ENCODE data around the gene MFNG.

MFNG gene

DNA sequence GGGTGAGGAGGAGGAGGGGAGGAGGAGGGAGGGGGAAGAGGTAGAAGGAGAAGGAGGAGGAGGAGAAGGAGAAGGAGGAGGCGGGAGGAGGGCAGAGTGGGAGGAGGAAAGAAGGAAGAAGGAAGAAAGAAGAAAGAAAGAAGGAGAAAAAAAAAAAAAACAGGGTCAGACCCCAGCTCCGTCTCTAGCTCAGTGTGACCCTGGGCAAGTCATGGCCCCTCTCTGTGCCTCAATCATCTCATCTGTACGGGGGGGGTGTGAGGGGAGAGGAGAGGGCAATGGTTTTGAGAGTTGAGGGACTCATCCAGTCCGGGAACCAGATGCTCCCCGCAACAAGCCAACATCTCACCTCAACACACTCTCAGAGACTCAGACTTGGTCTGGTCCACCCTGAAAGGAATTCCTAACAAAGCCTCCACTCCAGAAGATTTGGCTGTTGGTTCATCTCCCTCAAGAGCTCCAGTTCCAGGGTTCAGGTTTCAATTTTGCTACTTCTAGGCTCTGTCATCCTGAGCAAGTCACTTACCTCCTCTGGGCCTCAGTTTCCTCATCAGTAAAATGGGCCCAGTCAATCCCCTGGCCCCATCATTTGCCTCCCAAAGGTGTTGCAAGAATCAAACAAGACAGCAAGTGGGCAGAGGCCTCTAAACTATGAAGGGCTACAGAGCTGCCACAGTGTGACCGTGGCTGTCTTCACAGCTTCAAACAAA lies 25.4 kb upstream of the MFNG start:
- no peak for DNase-seq

- DNase-seq: no peak
Observed at GRCh38 chr22:37510091-37510490, 23.9 kb upstream of the MFNG start.

- no peak for DNase-seq
Observed at GRCh38 chr22:37509059-37509860, 23.1 kb upstream of the MFNG start.

GRCh38 chr22:37508431-37508992 lies 22.3 kb upstream of the MFNG start:
- no peak for DNase-seq

DNA sequence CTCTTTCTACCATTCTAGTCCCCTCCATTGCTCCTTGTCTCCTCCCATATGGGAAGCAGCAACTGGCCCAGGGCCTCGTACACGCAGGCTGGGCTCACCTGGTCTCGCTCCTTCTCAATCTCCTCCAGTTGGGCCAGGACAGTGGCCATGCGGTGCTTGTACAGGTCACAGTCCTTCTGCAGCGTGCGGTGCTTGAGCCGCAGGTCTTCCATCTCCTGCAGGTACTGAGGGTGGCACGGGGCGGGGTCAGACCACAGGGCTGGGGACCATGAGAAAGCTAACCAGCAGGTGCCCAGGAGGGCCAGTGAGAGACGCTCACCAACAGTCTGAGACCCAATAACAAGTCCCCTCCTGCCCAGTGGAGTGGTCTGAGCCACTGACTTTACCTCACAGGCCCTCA lies 21.5 kb upstream of the MFNG start:
- no peak for DNase-seq

DNA sequence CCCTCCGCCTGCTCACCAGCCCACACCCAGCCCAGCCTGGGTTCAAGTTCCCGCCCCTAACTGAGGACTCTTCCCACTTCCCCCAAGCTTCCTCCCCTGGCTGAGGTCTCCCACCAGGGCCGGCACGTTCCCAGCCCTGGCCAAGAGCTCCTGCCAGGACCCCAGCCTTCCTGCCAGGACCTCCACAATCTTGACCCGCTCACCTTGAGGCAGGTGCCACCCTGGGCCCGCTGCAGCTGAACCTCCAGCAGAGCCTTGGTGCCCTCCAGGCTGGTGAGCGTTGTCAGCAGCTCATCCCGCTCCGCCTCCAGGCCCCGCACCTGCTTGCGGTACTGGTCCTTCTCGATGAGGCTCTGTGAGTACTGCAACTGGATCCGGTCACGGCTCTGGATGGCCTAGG lies 19.8 kb upstream of the MFNG start:
- DNase-seq: no peak

DNA sequence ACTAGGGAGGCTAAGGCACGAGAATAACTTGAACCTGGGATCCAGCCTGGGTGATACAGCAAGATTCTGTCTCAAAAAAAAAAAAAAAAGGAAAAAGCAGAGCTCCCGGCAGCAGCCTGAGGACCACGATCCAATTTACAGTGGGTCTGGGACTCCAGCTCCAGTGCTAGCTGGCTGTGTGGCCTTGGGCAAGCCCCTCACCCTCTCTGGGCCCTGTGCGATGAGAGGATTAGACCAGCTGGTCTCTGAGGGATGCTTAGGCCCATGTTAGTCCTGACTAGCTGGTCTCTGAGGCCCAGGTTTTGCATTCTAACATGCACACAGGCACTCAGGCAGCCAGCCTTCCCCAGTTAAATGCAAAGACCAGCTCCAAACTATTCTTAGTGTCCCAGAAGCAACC lies 19.4 kb upstream of the MFNG start:
- no peak for DNase-seq

- DNase-seq: no peak
Observed at GRCh38 chr22:37504964-37505363, 18.8 kb upstream of the MFNG start.

- no peak for DNase-seq
Observed at GRCh38 chr22:37503850-37504249, 17.7 kb upstream of the MFNG start.

- no peak for DNase-seq
Observed at GRCh38 chr22:37503183-37503683, 17.0 kb upstream of the MFNG start.

DNA sequence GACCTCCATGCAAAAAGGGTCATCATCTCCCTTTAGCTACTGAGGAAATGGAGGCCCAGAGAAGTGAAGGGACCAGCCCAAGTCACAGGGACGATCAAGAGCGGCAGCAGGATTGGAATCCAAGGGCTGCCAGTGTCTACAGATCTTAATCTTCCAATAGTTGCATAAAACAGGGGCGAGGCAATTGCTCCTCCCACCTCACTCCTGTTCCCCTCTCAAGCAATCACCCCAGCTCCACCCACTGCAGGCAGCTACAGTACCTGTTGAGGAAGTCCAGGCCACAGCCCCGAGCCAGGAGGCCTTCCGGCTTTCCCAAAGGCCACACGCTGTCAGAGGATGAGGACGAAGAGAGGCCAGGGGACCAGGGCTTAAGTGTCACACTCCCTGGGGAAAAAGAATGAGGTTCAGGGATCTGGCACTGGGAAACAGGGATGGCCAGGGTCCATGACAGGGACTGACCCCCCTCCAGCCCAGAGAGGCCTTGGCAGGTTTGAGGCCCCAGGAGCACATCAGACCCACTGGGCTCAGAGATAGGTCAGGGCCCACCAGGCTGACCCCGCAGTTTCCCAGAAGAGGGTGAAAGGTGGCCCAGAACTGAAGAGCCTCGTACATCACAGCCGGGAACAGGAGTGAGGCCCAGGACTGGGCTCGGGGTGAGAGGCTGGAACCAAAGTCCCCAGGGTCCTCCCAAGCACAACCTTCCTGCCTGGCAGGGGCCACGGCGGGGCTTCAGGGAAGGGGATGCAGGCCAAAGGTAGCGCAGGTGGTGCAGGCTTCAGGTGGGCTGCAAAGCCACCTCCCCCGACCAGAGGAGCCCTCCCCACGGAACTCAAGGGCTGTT lies 16.4 kb upstream of the MFNG start:
- no peak for DNase-seq

GRCh38 chr22:37501610-37502341 lies 15.6 kb upstream of the MFNG start:
- peak; percentile 33 for DNase-seq

DNA sequence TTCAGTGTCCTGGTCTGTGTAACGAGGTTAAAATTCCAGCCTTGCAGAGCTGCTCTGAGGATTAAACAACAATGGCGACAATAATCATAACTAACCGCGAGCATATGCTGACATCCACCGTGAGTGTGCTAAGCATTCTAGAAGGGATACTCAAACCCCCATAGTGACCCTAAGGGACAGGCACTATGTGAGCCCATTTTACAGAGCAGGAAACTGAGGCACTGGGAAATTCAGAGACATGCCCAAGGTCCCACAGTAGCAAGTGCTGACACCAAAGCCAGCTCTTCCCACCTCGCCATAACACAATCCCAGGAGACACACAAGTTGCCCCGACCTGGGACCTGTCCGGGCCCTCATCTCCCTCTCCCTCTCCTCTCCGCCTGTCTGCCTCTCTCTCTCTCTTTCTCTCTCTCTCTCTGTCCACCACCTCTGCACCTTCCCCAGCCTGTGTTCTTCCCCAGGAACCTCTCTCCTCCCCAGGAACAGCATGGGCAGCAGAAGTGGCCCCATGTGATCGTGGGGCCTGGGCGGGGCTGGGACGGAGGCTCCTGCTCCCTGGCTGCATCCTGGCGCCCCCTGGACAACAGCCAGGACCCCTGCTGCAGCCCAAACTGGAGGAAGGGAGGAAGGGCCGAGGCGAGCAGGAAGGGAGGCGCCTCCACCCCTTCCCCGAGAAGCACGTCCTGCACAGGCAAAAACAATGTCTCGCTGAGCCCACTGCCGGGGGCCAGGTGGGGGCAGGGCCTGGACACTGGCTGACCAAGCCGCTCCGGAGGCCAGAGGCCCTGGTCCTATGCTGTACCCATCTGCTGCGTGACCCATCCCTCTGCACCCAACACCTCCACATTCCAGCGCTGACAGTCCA lies 14.8 kb upstream of the MFNG start:
- DNase-seq: no peak

- DNase-seq: no peak
Observed at GRCh38 chr22:37499789-37500540, 13.8 kb upstream of the MFNG start.

GRCh38 chr22:37499027-37499707 lies 13.0 kb upstream of the MFNG start:
- no peak for DNase-seq

- DNase-seq: no peak
Observed at GRCh38 chr22:37498289-37498909, 12.2 kb upstream of the MFNG start.

DNA sequence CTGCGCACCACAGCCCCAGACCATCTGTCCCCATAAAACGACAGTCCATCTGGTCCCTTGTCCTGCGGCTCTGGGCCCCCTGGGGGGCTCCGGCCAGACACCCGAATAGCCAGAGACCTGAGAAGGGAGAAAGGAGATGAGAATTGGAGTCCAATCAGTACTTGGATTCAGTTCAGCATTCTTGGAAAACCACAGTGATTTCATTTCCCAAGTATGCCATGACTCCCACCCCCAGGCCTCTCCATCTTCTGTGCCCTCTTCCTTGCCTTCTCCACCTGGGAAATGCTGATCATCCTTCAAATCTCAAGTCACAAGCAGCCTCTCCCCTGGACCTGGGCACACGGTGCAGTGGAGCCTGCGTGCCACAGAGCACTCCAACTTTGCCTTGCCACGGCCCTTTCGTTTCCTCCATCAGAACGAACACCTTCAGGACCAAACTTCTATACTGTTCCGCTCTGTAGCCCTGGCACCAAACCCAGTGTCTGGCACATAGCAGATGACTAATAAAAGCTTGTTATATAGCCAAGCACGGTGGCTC lies 10.9 kb upstream of the MFNG start:
- no peak for DNase-seq

DNA sequence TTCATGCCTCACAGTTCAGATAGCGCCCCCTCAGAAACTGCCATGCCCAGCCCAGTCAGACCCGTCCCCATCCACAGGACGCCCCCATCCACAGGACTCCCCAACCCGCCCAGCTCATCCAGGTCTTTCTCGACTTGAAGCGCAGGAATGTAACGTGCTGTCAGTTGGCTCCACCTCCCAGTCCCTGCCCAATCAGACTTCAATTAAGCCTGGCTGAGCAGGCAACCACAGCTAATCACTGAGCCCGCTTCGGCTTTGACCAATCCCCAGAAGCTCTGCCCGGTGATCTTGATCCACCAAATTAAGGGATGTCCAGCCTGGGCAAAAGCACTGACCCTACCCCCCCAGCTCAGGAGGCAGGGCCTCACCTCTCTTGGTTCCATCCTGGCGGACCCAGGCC lies 10.5 kb upstream of the MFNG start:
- no peak for DNase-seq

- DNase-seq: no peak
Observed at GRCh38 chr22:37493979-37494378, 7.8 kb upstream of the MFNG start.

Data from NCI-H510A treated with DMSO at 0.1 percent for 48 hours (cell line).